ENCODE data around the gene BCL3. TPM values are rescaled to one million over a fixed set of nuclear protein-coding genes. Genes with fewer than 3 reads are reported as not detected.
"Not testable (repeated sequence)": the region's sequence is repeated elsewhere in the genome, so short reads cannot be mapped to it uniquely, and the experiment has no call there.

BCL3 gene
- total RNA-seq, 1 donor from 2014 or later: 1.9 TPM

GRCh38 chr19:44717603-44718002 is 30.9 kb upstream of the BCL3 start:
- Mint-ChIP-seq H3K4me1 (ENCODE audit: unreplicated experiment) (peaks cover 9% of the 10 kb centered on the region), H3K4me3 (ENCODE audit: unreplicated experiment) (no peak overlapping the region), H3K9me3 (ENCODE audit: unreplicated experiment) (no peaks in the 10 kb centered on the region), H3K36me3 (ENCODE audit: low read depth, unreplicated experiment) (peaks cover 9% of the 10 kb centered on the region), H3K27ac (ENCODE audit: unreplicated experiment) (no peak overlapping the region), H3K27me3 (ENCODE audit: unreplicated experiment) (peaks cover 4% of the 10 kb centered on the region)
- no peak for DNase-seq (ENCODE audit: low spot score)
- TF ChIP-seq, protein P1, sequence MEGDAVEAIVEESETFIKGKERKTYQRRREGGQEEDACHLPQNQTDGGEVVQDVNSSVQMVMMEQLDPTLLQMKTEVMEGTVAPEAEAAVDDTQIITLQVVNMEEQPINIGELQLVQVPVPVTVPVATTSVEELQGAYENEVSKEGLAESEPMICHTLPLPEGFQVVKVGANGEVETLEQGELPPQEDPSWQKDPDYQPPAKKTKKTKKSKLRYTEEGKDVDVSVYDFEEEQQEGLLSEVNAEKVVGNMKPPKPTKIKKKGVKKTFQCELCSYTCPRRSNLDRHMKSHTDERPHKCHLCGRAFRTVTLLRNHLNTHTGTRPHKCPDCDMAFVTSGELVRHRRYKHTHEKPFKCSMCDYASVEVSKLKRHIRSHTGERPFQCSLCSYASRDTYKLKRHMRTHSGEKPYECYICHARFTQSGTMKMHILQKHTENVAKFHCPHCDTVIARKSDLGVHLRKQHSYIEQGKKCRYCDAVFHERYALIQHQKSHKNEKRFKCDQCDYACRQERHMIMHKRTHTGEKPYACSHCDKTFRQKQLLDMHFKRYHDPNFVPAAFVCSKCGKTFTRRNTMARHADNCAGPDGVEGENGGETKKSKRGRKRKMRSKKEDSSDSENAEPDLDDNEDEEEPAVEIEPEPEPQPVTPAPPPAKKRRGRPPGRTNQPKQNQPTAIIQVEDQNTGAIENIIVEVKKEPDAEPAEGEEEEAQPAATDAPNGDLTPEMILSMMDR (IDR thresholded peaks at IDR 0.05; ENCODE audit: unreplicated experiment): no peak

GRCh38 chr19:44718441-44719261 is 29.9 kb upstream of the BCL3 start:
- TF ChIP-seq, protein P1 (IDR thresholded peaks at IDR 0.05; ENCODE audit: unreplicated experiment): no peak
- H3K36me3 Mint-ChIP-seq (ENCODE audit: low read depth, unreplicated experiment): peaks cover 9% of the 10 kb centered on the region
- H3K27ac Mint-ChIP-seq (ENCODE audit: unreplicated experiment): peak overlapping the region; percentile 97
- H3K4me1 Mint-ChIP-seq (ENCODE audit: unreplicated experiment): peaks cover 9% of the 10 kb centered on the region
- DNase-seq (ENCODE audit: low spot score): peak; percentile 65
- peak overlapping the region; percentile 85 for H3K4me3 Mint-ChIP-seq (ENCODE audit: unreplicated experiment)
- H3K9me3 Mint-ChIP-seq (ENCODE audit: unreplicated experiment): no peaks in the 10 kb centered on the region
- H3K27me3 Mint-ChIP-seq (ENCODE audit: unreplicated experiment): peaks cover 7% of the 10 kb centered on the region

- Mint-ChIP-seq H3K36me3 (ENCODE audit: low read depth, unreplicated experiment) (peaks cover 9% of the 10 kb centered on the region), H3K27me3 (ENCODE audit: unreplicated experiment) (peaks cover 11% of the 10 kb centered on the region), H3K9me3 (ENCODE audit: unreplicated experiment) (no peaks in the 10 kb centered on the region), H3K27ac (ENCODE audit: unreplicated experiment) (no peak overlapping the region), H3K4me3 (ENCODE audit: unreplicated experiment) (no peak overlapping the region), H3K4me1 (ENCODE audit: unreplicated experiment) (peaks cover 9% of the 10 kb centered on the region)
- DNase-seq (ENCODE audit: low spot score): no peak
- TF ChIP-seq, protein P1 (IDR thresholded peaks at IDR 0.05; ENCODE audit: unreplicated experiment): no peak
Observed at GRCh38 chr19:44719262-44719701, 29.2 kb upstream of the BCL3 start.

- not testable (repeated sequence) for DNase-seq (ENCODE audit: low spot score); H3K4me1 Mint-ChIP-seq (ENCODE audit: unreplicated experiment); H3K4me3 Mint-ChIP-seq (ENCODE audit: unreplicated experiment); H3K36me3 Mint-ChIP-seq (ENCODE audit: low read depth, unreplicated experiment); H3K9me3 Mint-ChIP-seq (ENCODE audit: unreplicated experiment); H3K27ac Mint-ChIP-seq (ENCODE audit: unreplicated experiment)
- H3K27me3 Mint-ChIP-seq (ENCODE audit: unreplicated experiment): peaks cover 15% of the 10 kb centered on the region
Observed at GRCh38 chr19:44720396-44720795, 28.1 kb upstream of the BCL3 start.

- Mint-ChIP-seq H3K4me3 (ENCODE audit: unreplicated experiment) (no peak overlapping the region), H3K36me3 (ENCODE audit: low read depth, unreplicated experiment) (no peaks in the 10 kb centered on the region), H3K27me3 (ENCODE audit: unreplicated experiment) (peaks cover 15% of the 10 kb centered on the region), H3K9me3 (ENCODE audit: unreplicated experiment) (no peaks in the 10 kb centered on the region), H3K4me1 (ENCODE audit: unreplicated experiment) (peaks cover 9% of the 10 kb centered on the region), H3K27ac (ENCODE audit: unreplicated experiment) (no peak overlapping the region)
- no peak for DNase-seq (ENCODE audit: low spot score)
- TF ChIP-seq, protein P1 (IDR thresholded peaks at IDR 0.05; ENCODE audit: unreplicated experiment): no peak
Observed at GRCh38 chr19:44720945-44721344, 27.6 kb upstream of the BCL3 start.

GRCh38 chr19:44721369-44721768 is 27.1 kb upstream of the BCL3 start:
- H3K4me1 Mint-ChIP-seq (ENCODE audit: unreplicated experiment); H3K9me3 Mint-ChIP-seq (ENCODE audit: unreplicated experiment); DNase-seq (ENCODE audit: low spot score); H3K27ac Mint-ChIP-seq (ENCODE audit: unreplicated experiment); H3K4me3 Mint-ChIP-seq (ENCODE audit: unreplicated experiment); H3K36me3 Mint-ChIP-seq (ENCODE audit: low read depth, unreplicated experiment): not testable (repeated sequence)
- H3K27me3 Mint-ChIP-seq (ENCODE audit: unreplicated experiment): peaks cover 15% of the 10 kb centered on the region

All from endothelial cell (in vitro differentiated cells).